ENCODE measurements around the gene PAN2.

DNA sequence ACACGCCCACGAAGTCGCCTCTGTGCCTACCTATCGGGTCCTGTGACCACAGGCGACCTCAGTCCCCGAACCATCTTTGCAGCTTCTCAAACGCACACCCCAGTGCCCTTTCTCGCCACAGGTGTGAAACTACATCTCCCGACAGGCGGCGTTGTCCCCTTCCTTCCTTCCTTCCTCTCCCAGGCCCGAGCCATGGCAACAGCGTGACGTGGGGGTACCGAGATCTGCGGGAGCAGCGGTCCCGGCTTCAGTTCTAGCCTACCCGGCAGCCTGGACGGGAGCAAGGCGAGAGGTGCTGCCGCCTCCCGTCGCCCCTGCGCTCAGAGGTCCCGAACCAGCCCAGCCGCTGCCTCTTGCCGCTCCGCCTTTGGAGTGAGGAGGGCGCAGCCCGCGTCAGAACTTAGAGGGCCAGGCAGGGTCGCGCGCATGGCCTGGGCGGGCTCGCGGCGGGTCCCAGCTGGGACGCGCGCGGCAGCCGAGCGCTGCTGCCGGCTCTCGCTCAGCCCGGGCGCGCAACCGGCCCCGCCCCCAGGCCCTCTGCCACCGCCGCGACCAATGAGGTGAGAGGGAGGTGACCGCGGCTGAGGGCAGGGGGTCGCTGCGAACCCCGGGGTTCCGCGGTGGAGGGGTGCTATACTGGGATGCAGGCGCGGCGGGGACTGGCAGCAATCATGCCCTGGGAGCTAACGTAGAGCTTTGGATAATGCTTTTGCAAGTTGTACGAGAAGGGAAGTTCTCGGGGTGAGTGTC lies 66.9 kb downstream of the PAN2 start, which contains the start of gene COQ10A:
- TF ChIP-seq, protein P1, sequence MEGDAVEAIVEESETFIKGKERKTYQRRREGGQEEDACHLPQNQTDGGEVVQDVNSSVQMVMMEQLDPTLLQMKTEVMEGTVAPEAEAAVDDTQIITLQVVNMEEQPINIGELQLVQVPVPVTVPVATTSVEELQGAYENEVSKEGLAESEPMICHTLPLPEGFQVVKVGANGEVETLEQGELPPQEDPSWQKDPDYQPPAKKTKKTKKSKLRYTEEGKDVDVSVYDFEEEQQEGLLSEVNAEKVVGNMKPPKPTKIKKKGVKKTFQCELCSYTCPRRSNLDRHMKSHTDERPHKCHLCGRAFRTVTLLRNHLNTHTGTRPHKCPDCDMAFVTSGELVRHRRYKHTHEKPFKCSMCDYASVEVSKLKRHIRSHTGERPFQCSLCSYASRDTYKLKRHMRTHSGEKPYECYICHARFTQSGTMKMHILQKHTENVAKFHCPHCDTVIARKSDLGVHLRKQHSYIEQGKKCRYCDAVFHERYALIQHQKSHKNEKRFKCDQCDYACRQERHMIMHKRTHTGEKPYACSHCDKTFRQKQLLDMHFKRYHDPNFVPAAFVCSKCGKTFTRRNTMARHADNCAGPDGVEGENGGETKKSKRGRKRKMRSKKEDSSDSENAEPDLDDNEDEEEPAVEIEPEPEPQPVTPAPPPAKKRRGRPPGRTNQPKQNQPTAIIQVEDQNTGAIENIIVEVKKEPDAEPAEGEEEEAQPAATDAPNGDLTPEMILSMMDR (IDR thresholded peaks at IDR 0.05; ENCODE audit: insufficient read depth, low read length, poor library complexity, severe bottlenecking): peak; percentile 25
- no peak for TF ChIP-seq EZH2phosphoT487 (conservative IDR thresholded peaks at IDR 0.05; ENCODE audit: low read length)

All from SU-DHL-6 (cell line).